GM23338 (cell line): ENCODE data around the gene DOP1A. TPM values are rescaled to one million over a fixed set of nuclear protein-coding genes. Genes with fewer than 3 reads are reported as not detected.

ENCODE experiments used
- ATAC-seq: fragments of 200-7000 bp; cut with Tn5 transposase; 3 replicates; pipeline ENCODE4 v1.9.1; 2020
- DNase-seq: peaks from one replicate; pipeline ENCODE4 v3.0.0-alpha.2; 2015; ENCODE audit warnings: low spot score
- H2AFZ ChIP-seq: fragments of 200-600 bp; sonication (generic); 2 replicates; pipeline ENCODE4 v1.8.0; 2016; ENCODE audit warnings: antibody characterized with exemption, mild to moderate bottlenecking, moderate library complexity
- H3F3A ChIP-seq: fragments of 200-600 bp; sonication (generic); replicated peaks from 2 replicates; pipeline ENCODE4 v1.8.0; 2017; ENCODE audit warnings: antibody characterized with exemption, mixed run types, low read depth
- H3K27ac ChIP-seq: fragments of 200-600 bp; sonication (generic); 2 replicates; pipeline ENCODE4 v1.6.1; 2016; ENCODE audit warnings: low read depth
- H3K27me3 ChIP-seq: fragments of 200-600 bp; sonication (generic); 2 replicates; pipeline ENCODE4 v1.8.0; 2016; ENCODE audit warnings: mild to moderate bottlenecking, mixed run types, moderate library complexity; ENCODE audit not compliant: insufficient read depth
- H3K36me3 ChIP-seq: fragments of 200-600 bp; sonication (generic); 2 replicates; pipeline ENCODE4 v1.8.0; 2016; ENCODE audit warnings: mild to moderate bottlenecking; ENCODE audit not compliant: insufficient read depth
- H3K4me1 ChIP-seq: fragments of 200-600 bp; sonication (generic); 2 replicates; pipeline ENCODE4 v1.8.0; 2016; ENCODE audit warnings: mild to moderate bottlenecking, moderate library complexity; ENCODE audit not compliant: insufficient read depth
- H3K4me2 ChIP-seq: fragments of 200-600 bp; sonication (generic); 2 replicates; pipeline ENCODE4 v1.7.1; 2017; ENCODE audit warnings: mixed run types
- H3K4me3 ChIP-seq: fragments of 200-600 bp; sonication (generic); 2 replicates; pipeline ENCODE4 v1.6.1; 2016; ENCODE audit warnings: mixed run types
- H3K79me2 ChIP-seq: fragments of 200-600 bp; sonication (generic); replicated peaks from 2 replicates; pipeline ENCODE4 v1.8.0; 2017; ENCODE audit warnings: mild to moderate bottlenecking; ENCODE audit not compliant: insufficient read depth
- H3K9me2 ChIP-seq: fragments of 200-600 bp; sonication (generic); 2 replicates; pipeline ENCODE4 v1.8.0; 2017; ENCODE audit not compliant: insufficient read depth
- H4K20me1 ChIP-seq: fragments of 200-600 bp; sonication (generic); replicated peaks from 2 replicates; pipeline ENCODE4 v1.8.0; 2017; ENCODE audit warnings: mild to moderate bottlenecking; ENCODE audit not compliant: insufficient read depth
- H3K27ac Mint-ChIP-seq: 2 replicates; pipeline ENCODE4 v1.8.0; 2020; ENCODE audit warnings: inconsistent platforms, mild to moderate bottlenecking, moderate library complexity, mixed read lengths
- H3K27me3 Mint-ChIP-seq: 3 replicates; pipeline ENCODE4 v1.8.0; 2022; ENCODE audit warnings: low read depth, mild to moderate bottlenecking, moderate library complexity, mixed read lengths, inconsistent platforms; ENCODE audit not compliant: insufficient read depth, poor library complexity
- H3K36me3 Mint-ChIP-seq: 3 replicates; pipeline ENCODE4 v1.8.0; 2021; ENCODE audit warnings: low read depth, mild to moderate bottlenecking, inconsistent platforms, moderate library complexity, mixed read lengths
- H3K4me1 Mint-ChIP-seq: 3 replicates; pipeline ENCODE4 v1.8.0; 2020; ENCODE audit warnings: mild to moderate bottlenecking, inconsistent platforms, mixed read lengths
- H3K4me3 Mint-ChIP-seq: 3 replicates; pipeline ENCODE4 v1.8.0; 2021; ENCODE audit warnings: moderate library complexity, mild to moderate bottlenecking, inconsistent platforms, mixed read lengths
- H3K9me3 Mint-ChIP-seq: 3 replicates; pipeline ENCODE4 v1.8.0; 2020; ENCODE audit warnings: moderate library complexity, mild to moderate bottlenecking, inconsistent platforms, mixed read lengths
- CTCF ChIP-seq, 2 experiments: fragments of 200-600 bp in 1 of 2; sonication (generic) in 1 of 2; conservative IDR thresholded peaks; 2 replicates each; pipeline versions ENCODE4 v1.5.1 to v1.6.1; 2016 to 2017; ENCODE audit warnings: antibody characterized with exemption in 2 of 2, low read depth in 2 of 2, mild to moderate bottlenecking in 2 of 2, moderate library complexity in 1 of 2
- ETS1 ChIP-seq: IDR thresholded peaks from 2 replicates; pipeline ENCODE4 v1.6.1; 2016; ENCODE audit warnings: antibody characterized with exemption
- EZH2 ChIP-seq: fragments of 200-600 bp; sonication (generic); IDR thresholded peaks from one replicate; pipeline ENCODE4 v1.8.0; 2017; ENCODE audit warnings: antibody characterized with exemption, mild to moderate bottlenecking, low read depth; ENCODE audit not compliant: unreplicated experiment
- EZH2phosphoT487 ChIP-seq: fragments of 200-600 bp; sonication (generic); IDR thresholded peaks from one replicate; pipeline ENCODE4 v1.8.1; 2018; ENCODE audit warnings: antibody characterized with exemption; ENCODE audit not compliant: unreplicated experiment
- JUNB ChIP-seq: IDR thresholded peaks from one replicate; pipeline ENCODE4 v1.6.1; 2016; ENCODE audit warnings: antibody characterized with exemption; ENCODE audit not compliant: unreplicated experiment
- NANOG ChIP-seq: IDR thresholded peaks from 2 replicates; pipeline ENCODE4 v1.6.1; 2016; ENCODE audit warnings: antibody characterized with exemption, borderline replicate concordance
- POLR2AphosphoS5 ChIP-seq: IDR thresholded peaks from 2 replicates; pipeline ENCODE4 v1.6.1; 2016; ENCODE audit warnings: antibody characterized with exemption, low read depth
- ZNF114 ChIP-seq: fragments of 250-450 bp; sonication (Bioruptor Pico); IDR thresholded peaks from 2 replicates; pipeline ENCODE4 v1.5.0; 2020; ENCODE audit warnings: mild to moderate bottlenecking, moderate library complexity
- polyA plus RNA-seq: library from polyadenylated mRNA; unstranded; fragments of >200 nt; fragmentation: Nextera tagmentation; extraction: Ambion mirVana; gene quantifications from 2 replicates; pipeline ENCODE4 v1.2.1, GENCODE V29; 2016
- total RNA-seq: library from RNA; depleted of rRNA; stranded (reverse); fragments of >200 nt; shearing (Covaris generic); gene quantifications from 2 replicates; pipeline ENCODE4 v1.2.3, GENCODE V29; 2014
- TF ChIP-seq, protein P1 (sequence below): fragments of 250-450 bp; sonication (Bioruptor Pico); IDR thresholded peaks from 2 replicates; pipeline ENCODE4 v1.5.0; 2020; ENCODE audit warnings: mild to moderate bottlenecking, moderate library complexity

DOP1A gene
- total and polyA plus RNA-seq, 2 experiments from 2014 or later = 3.9 to 18.6 TPM

DNA sequence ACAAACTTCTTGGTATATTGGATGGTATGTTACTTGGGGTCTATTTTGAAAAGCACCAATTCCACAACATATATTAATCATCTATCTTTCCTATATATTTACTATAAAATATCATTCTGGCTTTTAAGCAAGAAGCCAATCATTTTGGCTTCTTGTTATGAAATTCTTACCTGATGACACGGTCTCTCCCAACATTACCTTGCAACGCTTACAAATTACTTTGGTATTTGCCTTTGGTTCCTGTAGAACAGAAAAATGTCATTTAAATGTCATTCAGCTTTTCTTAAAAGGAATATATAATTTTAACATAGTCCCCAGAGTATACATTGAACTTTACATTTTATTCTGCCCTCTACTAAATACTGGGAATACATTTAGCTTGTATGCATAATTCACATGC is 29.2 kb upstream of the DOP1A start:
- no peak overlapping the region for H3K4me2 ChIP-seq
- Mint-ChIP-seq H3K36me3 (peaks cover 41% of the 10 kb centered on the region), H3K4me1 (no peaks in the 10 kb centered on the region), H3K27ac (no peak overlapping the region), H3K27me3 (no peaks in the 10 kb centered on the region), H3K9me3 (peaks cover 23% of the 10 kb centered on the region), H3K4me3 (no peak overlapping the region)
- no peak for TF ChIP-seq ETS1
- TF ChIP-seq, protein P1, sequence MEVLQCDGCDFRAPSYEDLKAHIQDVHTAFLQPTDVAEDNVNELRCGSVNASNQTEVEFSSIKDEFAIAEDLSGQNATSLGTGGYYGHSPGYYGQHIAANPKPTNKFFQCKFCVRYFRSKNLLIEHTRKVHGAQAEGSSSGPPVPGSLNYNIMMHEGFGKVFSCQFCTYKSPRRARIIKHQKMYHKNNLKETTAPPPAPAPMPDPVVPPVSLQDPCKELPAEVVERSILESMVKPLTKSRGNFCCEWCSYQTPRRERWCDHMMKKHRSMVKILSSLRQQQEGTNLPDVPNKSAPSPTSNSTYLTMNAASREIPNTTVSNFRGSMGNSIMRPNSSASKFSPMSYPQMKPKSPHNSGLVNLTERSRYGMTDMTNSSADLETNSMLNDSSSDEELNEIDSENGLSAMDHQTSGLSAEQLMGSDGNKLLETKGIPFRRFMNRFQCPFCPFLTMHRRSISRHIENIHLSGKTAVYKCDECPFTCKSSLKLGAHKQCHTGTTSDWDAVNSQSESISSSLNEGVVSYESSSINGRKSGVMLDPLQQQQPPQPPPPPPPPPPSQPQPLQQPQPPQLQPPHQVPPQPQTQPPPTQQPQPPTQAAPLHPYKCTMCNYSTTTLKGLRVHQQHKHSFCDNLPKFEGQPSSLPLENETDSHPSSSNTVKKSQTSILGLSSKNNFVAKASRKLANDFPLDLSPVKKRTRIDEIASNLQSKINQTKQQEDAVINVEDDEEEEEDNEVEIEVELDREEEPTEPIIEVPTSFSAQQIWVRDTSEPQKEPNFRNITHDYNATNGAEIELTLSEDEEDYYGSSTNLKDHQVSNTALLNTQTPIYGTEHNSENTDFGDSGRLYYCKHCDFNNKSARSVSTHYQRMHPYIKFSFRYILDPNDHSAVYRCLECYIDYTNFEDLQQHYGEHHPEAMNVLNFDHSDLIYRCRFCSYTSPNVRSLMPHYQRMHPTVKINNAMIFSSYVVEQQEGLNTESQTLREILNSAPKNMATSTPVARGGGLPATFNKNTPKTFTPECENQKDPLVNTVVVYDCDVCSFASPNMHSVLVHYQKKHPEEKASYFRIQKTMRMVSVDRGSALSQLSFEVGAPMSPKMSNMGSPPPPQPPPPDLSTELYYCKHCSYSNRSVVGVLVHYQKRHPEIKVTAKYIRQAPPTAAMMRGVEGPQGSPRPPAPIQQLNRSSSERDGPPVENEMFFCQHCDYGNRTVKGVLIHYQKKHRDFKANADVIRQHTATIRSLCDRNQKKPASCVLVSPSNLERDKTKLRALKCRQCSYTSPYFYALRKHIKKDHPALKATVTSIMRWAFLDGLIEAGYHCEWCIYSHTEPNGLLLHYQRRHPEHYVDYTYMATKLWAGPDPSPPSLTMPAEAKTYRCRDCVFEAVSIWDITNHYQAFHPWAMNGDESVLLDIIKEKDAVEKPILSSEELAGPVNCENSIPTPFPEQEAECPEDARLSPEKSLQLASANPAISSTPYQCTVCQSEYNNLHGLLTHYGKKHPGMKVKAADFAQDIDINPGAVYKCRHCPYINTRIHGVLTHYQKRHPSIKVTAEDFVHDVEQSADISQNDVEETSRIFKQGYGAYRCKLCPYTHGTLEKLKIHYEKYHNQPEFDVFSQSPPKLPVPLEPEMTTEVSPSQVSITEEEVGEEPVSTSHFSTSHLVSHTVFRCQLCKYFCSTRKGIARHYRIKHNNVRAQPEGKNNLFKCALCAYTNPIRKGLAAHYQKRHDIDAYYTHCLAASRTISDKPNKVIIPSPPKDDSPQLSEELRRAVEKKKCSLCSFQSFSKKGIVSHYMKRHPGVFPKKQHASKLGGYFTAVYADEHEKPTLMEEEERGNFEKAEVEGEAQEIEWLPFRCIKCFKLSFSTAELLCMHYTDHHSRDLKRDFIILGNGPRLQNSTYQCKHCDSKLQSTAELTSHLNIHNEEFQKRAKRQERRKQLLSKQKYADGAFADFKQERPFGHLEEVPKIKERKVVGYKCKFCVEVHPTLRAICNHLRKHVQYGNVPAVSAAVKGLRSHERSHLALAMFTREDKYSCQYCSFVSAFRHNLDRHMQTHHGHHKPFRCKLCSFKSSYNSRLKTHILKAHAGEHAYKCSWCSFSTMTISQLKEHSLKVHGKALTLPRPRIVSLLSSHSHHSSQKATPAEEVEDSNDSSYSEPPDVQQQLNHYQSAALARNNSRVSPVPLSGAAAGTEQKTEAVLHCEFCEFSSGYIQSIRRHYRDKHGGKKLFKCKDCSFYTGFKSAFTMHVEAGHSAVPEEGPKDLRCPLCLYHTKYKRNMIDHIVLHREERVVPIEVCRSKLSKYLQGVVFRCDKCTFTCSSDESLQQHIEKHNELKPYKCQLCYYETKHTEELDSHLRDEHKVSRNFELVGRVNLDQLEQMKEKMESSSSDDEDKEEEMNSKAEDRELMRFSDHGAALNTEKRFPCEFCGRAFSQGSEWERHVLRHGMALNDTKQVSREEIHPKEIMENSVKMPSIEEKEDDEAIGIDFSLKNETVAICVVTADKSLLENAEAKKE = no peak
- TF ChIP-seq EZH2phosphoT487 = no peak
- H4K20me1 ChIP-seq = no peaks in the 10 kb centered on the region
- H3K4me3 ChIP-seq = no peak overlapping the region
- DNase-seq = no peak
- no peaks in the 10 kb centered on the region for H3K79me2 ChIP-seq
- H3K27ac ChIP-seq = no peak overlapping the region
- H3K36me3 ChIP-seq = peaks cover 15% of the 10 kb centered on the region; the same call in 1 of the 2 replicates
- H2AFZ ChIP-seq = no peak overlapping the region
- no peaks in the 10 kb centered on the region for H3K9me2 ChIP-seq
- ATAC-seq = no peak
- no peaks in the 10 kb centered on the region for H3F3A ChIP-seq
- no peaks in the 10 kb centered on the region for H3K4me1 ChIP-seq
- no peaks in the 10 kb centered on the region for H3K27me3 ChIP-seq

GRCh38 chr6:83042467-83043053 is 24.9 kb upstream of the DOP1A start:
- Histone ChIP-seq H2AFZ (no peak overlapping the region), H3K79me2 (no peaks in the 10 kb centered on the region; the same call in 1 of the 2 replicates), H3K9me2 (no peaks in the 10 kb centered on the region), H3K4me2 (no peak overlapping the region), H3K27me3 (no peaks in the 10 kb centered on the region), H3K4me3 (no peak overlapping the region), H3F3A (no peaks in the 10 kb centered on the region), H3K36me3 (no peaks in the 10 kb centered on the region), H4K20me1 (no peaks in the 10 kb centered on the region), H3K4me1 (peaks cover 6% of the 10 kb centered on the region; the same call in 1 of the 2 replicates), H3K27ac (no peak overlapping the region)
- DNase-seq (no peak), ATAC-seq (no peak)
- Mint-ChIP-seq H3K9me3 (no peaks in the 10 kb centered on the region), H3K36me3 (no peaks in the 10 kb centered on the region; the same call in 1 of the 3 replicates), H3K27me3 (no peaks in the 10 kb centered on the region), H3K4me1 (peaks cover 14% of the 10 kb centered on the region), H3K4me3 (no peak overlapping the region), H3K27ac (no peak overlapping the region)
- TF ChIP-seq EZH2 (no peak), POLR2AphosphoS5 (no peak), ZNF114 (CRISPR knock-in tag) (no peak), JUNB (no peak), EZH2phosphoT487 (no peak), CTCF (conservative IDR thresholded peaks at IDR 0.05; ENCODE audit: low read depth in 2 of 2) (no peak), NANOG (no peak)
